Esophagus muscularis mucosa (tissue), 4 donors: Measurements from ENCODE around the gene DDIT3.

Experiments
- CTCF ChIP-seq, 3 experiments: fragments of 200-600 bp in 2 of 3; fragments of 450-650 bp in 1 of 3; sonication (generic) in 2 of 3; IDR thresholded peaks; one replicate each; pipeline ENCODE4 v1.5.1; 2017 to 2019; ENCODE audit warnings: antibody characterized with exemption in 3 of 3, mild to moderate bottlenecking in 2 of 3, moderate library complexity in 1 of 3
- EP300 ChIP-seq: sonication (generic); formaldehyde crosslinking; IDR thresholded peaks from one replicate; pipeline ENCODE4 v1.6.1; 2017; ENCODE audit warnings: antibody characterized with exemption
- POLR2A ChIP-seq: fragments of 450-650 bp; IDR thresholded peaks from one replicate; pipeline ENCODE4 v1.6.1; 2017; ENCODE audit warnings: antibody characterized with exemption, moderate library complexity, mild to moderate bottlenecking, low read depth

GRCh38 chr12:57476993-57477709, 43.2 kb downstream of the DDIT3 start:
- TF ChIP-seq CTCF (IDR thresholded peaks at IDR 0.05) (no peak), POLR2A (no peak), EP300 (no peak)
